8988T (cell line): ENCODE results near the gene RAD21L1.
A peak's percentile ranks its signal among the peaks of the same experiment; 100 is the strongest.
"Not testable (repeated sequence)": the region's sequence is repeated elsewhere in the genome, so short reads cannot be mapped to it uniquely, and the experiment has no call there.

Experiments
- DNase-seq: peaks from one replicate; pipeline ENCODE4 v3.0.0; 2011

RAD21L1 gene

GRCh38 chr20:1199964-1200363 lies 25.9 kb upstream of the RAD21L1 start:
- no peak for DNase-seq

- no peak for DNase-seq
Observed at GRCh38 chr20:1202762-1203504, 22.9 kb upstream of the RAD21L1 start, which contains the start of gene C20orf202. TSS of gene C20orf202 (plus strand) at chr20:1203454. CDS start at chr20:1203586, 132 bp downstream.

DNA sequence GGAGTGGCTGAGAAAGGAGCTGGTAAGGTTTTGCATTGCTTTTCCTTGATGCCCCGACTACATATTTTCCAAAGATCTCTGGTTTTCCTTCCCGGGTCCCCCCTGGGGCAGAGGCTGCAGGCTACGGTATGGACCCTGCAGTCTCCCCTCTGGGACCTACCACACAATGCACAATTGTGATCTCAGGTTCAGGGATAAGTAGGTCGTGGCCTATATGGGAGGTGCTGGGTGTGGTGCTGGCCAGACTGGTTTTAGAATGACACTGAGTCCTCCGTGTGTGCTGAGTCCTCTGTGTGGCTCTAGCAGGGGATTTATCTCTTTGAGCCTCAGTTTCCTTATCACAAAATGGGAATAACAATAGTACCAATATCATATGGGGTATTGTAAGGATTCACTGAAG lies 22.2 kb upstream of the RAD21L1 start:
- no peak for DNase-seq

DNA sequence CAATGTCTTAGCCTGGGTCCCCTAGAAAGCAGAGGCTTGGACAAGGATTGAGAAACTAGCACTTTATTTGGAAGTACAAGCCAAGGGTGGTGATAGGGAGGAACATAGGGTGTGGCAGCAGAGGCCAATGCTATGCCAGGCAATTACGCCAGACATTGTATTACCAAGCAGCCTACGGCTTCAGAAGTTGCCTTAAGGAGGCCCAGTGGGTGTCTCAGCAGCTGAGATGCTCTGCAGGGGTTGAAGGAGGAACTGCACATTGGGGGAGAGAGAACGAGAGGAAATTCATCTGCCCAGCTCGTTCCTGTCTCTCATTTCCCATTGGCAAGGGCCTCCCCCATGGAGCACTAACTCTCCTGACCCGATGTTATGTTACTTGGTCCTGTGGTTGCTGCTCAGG lies 21.7 kb upstream of the RAD21L1 start:
- no peak for DNase-seq

DNA sequence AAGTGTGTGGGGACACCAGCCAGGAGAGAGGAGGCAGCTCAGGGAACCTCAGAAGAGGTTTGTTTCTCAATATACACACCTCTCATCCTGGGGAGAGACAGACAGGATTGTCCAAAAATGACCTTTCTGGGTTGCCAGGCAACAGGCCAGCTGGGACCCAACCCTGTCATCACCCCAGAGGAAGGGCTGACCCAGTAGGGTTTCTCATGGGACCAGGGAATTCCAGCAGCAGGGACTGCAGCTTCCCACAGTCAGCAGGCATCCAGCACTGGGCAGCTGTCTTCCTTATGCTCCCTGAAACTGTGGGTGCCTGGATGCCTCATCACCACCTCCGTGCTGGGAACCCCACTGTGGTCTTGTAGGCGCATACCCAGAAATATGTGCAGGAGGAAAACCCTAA lies 21.3 kb upstream of the RAD21L1 start:
- no peak for DNase-seq

- DNase-seq = no peak
Observed at GRCh38 chr20:1205802-1206201, 20.0 kb upstream of the RAD21L1 start.

GRCh38 chr20:1206366-1207148 lies 19.3 kb upstream of the RAD21L1 start:
- no peak for DNase-seq

DNA sequence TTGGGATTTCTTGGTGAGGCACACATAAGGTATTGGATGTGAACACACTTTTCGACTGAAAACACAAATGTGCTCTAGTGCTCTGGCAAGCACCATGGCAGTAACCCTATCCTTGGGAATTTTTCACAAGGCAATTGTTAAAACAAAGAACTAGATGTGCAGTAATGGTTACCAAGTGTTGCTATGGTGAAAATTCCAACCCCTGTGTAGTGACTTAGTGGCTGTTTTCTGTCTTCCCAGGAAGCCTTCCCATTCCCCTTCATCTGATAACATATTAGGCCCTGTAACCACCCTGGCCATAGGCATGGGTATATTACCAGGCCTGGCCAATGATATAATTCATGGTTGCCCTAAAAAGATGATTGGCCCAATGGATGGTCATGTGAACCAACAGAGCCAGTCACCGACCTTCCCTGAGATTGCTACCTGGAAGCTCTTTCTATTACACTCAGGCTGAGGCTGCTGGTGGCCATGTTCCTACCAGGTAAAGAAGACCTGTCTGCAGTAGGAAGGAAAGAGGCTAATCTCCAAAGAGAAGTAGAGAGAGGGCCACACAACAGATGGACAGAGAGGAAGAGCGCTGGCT lies 18.5 kb upstream of the RAD21L1 start:
- DNase-seq = no peak

- DNase-seq = no peak
Observed at GRCh38 chr20:1209447-1210387, 16.1 kb upstream of the RAD21L1 start.

GRCh38 chr20:1210501-1210900 lies 15.3 kb upstream of the RAD21L1 start:
- DNase-seq = no peak

- DNase-seq = no peak
Observed at GRCh38 chr20:1212023-1212422, 13.8 kb upstream of the RAD21L1 start.

DNA sequence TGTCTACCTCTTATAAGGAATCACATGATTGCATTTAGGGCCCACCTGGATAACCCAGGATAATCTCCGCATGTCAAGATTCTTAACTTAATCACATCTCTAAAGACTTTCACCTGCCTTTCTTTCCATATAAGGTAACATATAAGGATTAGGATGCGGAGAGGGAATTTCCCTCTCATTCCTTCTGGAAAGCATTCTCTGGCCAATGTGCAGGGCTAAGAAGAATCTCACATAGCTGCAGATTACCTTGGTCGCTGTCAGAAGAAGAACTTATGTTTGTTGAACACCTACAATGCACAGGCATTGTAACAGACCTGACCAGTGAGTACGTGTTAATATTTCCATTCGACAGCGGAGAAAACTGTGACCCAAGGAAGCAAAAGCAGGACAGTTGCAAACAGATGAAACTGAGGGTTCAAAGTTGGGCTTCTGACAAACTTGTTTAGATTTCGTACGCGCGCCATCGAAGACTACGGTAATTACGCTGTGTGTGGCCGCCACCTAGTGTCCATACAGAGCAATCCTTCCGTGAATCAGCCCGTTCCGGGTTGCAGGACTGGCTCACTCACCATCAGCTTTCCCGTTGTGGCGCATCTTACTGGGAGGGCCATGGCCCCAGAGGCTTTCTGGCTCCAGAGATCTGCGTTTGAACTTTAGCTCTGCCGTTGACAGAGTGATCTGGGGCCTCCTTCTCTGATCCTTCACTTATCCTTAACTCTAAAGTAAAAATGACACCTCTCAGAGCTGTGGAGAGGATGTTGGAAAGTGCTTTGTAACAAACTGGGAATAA lies 13.0 kb upstream of the RAD21L1 start:
- DNase-seq = peak; percentile 41

- no peak for DNase-seq
Observed at GRCh38 chr20:1214838-1215261, 11.0 kb upstream of the RAD21L1 start.

DNA sequence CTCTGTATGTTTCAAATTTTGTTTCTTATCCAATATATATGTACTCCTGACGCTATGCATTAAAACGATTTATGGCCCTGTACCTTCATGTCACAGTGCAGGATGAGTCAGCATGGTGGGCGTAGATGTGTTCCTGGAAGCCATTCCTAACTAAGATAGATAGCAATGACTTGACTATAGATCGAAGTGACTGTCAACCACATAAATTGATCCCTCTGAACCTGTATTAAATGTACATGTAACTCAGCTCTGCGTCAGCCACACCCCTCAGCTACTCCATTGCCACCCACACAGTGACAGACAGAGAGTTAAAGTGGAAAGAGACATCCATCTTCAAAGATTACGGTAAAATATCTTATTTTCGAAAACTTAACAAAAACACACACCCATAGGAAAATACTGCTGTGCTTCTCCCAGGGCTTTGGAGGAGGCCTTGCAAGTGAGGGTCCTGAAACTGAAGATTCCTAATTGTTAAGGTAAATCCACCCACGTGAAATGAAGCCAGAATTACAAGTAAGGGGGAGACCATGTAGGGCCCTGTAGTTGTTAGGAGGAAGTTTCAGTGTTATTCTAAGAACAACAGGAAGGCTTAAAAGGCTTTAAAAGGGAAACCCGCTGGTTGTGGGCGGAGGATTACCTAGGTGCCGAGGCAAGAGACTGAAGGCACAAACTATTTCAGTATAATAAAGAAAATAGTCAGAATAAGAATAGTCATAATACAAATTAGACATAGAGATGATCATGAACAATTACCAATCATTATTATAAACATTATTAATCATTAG lies 10.3 kb upstream of the RAD21L1 start:
- DNase-seq = no peak

DNA sequence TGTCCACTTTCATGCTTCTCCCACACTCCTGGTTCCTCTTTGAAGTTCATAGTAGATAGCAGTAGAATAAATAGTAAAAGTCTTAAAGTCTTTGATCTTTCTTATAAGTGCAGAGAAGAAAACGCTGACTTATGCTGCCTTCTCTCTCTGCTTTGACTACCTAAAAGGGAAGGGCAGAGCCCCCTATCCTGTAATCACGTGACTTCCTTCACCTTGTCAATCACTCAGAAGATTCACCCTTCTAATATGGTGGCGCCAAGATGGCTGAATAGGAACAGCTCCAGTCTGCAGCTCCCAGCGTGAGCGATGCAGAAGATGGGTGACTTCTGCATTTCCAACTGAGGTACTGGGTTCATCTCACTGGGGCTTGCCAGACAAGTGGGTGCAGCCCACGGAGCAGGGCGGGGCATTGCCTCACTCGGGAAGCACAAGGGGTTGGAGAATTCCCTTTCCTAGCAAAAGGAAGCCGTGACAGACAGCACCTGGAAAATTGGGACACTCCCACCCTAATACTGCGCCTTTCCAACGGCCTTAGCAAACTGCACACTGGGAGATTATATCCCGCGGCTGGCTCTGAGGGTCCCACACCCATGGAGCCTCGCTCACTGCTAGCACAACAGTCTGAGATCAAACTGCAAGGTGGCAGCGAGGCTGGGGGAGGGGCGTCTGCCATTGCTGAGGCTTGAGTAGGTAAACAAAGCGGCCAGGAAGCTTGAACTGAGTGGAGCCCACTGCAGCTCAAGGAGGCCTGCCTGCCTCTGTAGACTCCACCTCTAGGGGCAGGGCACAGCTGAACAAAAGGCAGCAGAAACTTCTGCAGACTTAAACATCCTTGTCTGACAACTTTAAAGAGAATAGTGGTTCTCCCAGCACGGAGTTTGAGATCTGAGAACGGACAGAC lies 9.1 kb upstream of the RAD21L1 start:
- DNase-seq = not testable (repeated sequence)

DNA sequence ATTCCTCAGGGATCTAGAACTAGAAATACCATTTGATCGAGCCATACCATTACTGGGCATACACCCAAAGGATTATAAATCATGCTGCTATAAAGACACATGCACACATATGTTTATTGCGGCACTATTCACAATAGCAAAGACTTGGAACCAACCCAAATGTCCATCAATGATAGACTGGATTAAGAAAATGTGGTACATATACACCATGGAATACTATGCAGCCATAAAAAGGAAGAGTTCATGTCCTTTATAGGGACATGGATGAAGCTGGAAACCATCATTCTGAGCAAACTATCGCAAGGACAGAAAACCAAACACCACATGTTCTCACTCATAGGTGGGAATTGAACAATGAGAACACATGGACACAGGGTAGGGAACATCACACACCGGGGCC lies 3.1 kb upstream of the RAD21L1 start:
- not testable (repeated sequence) for DNase-seq

DNA sequence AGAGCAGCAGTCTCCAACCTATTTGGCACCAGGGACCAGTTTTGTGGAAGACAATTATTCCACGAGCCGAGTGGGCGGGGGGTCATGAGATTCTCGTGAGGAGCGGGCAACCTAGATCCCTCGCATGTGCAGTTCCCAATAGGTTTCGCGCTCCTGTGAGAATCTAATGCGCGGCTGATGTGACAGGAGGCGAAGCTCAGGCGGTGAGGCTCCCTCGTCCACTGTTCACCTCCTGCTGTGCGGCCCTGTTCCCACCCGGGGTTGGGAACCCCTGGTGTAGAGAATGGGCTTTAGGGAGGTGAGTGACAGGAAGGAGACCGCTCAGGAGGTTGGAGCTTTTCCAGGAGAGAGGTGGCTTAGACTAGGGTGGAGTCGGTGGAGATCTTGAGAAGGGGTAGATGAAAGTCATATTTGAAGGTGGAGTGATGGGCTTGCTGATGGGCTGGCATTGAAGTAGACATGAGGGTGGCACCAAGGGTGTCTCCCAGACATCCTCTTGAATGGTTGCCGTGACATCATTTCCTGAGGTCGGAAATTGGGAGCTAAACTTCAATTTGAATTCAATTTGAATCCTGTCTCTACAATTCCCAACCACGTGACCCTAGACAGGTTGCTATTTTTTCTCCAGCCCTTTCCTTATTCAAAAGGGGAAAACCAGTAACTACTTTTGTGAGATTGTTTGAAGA lies 1.5 kb upstream of the RAD21L1 start:
- DNase-seq = no peak

- DNase-seq = peak; percentile 90
Observed at GRCh38 chr20:1225263-1225782, 521 bp upstream of the RAD21L1 start.

DNA sequence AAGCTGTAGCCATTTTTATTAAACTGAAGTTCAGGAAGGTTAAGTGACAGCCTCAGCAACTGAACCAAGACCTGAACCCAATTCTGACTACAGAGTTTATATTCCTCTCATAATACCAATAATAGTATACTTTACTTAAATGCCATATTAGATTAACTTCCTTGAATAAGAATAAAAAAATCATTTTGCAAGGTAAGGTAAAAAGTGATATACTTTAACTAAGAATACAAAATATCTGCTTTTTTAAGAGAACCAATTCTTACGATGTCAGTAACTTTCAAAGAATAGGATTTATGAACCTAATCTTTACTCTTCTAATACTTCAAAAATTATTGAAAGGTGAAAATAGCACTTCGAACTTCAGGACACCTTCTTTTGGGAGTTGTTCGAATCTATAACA lies 3.7 kb downstream of the RAD21L1 start:
- no peak for DNase-seq
